ENCODE measurements around the gene LONP2. TPM values are rescaled to one million over a fixed set of nuclear protein-coding genes. Genes with fewer than 3 reads are reported as not detected.

The LONP2 gene
- total and polyA plus RNA-seq, 10 of the 15 experiments (the other 5 are each of a cell fraction or from before 2014, with no cell fraction given) = 8.3 to 48.0 (median 34.8) TPM

DNA sequence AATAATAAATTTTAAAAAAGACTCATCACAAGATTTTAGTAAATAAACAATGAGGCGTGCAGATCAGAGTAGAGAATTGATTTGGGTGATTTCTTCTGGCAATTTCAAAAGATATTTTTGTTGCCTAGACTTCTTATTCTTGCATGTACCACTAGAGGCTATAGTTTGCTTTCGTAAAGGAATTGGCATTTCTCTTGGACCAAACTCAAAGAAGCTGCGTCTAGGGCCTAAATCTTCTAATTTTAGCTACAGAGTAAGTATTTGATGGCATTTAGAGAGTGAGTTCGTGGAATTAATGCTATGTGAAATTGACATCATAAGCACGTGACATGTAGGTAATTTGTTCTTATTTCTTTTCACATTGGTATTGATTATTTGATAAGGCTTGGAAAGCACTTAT is 27.6 kb downstream of the LONP2 start:
- CTCF ChIA-PET = interaction anchor here (1.0 to 1.2 kb wide), 2 partner anchors 38 to 352 kb away, joined by 3 to 5 read pairs; no protein-coding TSS in a partner anchor
- POLR2A ChIA-PET = no interaction called here
- Histone ChIP-seq H3K4me2 (ENCODE audit: control insufficient read depth, insufficient read depth) (no peak overlapping the region), H4K20me1 (ENCODE audit: control insufficient read depth, insufficient read depth) (no peaks in the 10 kb centered on the region), H3K36me3 (ENCODE audit: control insufficient read depth in 2 of 2, insufficient read depth in 2 of 2, low read length in 1 of 2) (peaks cover 4 to 12% of the 10 kb centered on the region in 2 experiments), H3K4me1 (ENCODE audit: control insufficient read depth, insufficient read depth, low read length) (no peaks in the 10 kb centered on the region), H2AFZ (ENCODE audit: control insufficient read depth, low read depth, low read length) (no peak overlapping the region), H3K27me3 (replicated peaks in 1 of 2; ENCODE audit: control insufficient read depth in 2 of 2, insufficient read depth in 2 of 2, low read length in 1 of 2) (no peaks in the 10 kb centered on the region), H3K79me2 (ENCODE audit: control insufficient read depth, insufficient read depth, low read length) (no peaks in the 10 kb centered on the region), H3K9me3 (replicated peaks; ENCODE audit: control insufficient read depth, insufficient read depth, low read length) (no peaks in the 10 kb centered on the region), H3K4me3 (no peak overlapping the region), H3K27ac (ENCODE audit: control insufficient read depth, insufficient read depth) (no peak overlapping the region), H3K9ac (ENCODE audit: control insufficient read depth, insufficient read depth, low read length) (no peak overlapping the region)
- SMC1A ChIA-PET (ENCODE audit: uncharacterized antibody, unreplicated experiment) = interaction anchor here (0.9 kb wide), 1 partner anchor 359 kb away, joined by 3 read pairs; no protein-coding TSS in a partner anchor
- FAIRE-seq (no peak), ATAC-seq (no peak), DNase-seq (ENCODE audit: low read depth, low spot score) (no peak)
- RAD21 ChIA-PET (ENCODE audit: unreplicated experiment) = interaction anchor here (1.2 kb wide), 1 partner anchor 352 kb away, joined by 3 read pairs; no protein-coding TSS in a partner anchor
- no TSS peak for BruUV-seq (replicated peaks)
- intact Hi-C loops (cut with micrococcal nuclease; ENCODE audit: unreplicated experiment) = no loop called here
- WGBS (ENCODE audit: insufficient coverage, insufficient replicate concordance, low lambda C conversion rate, missing lambda C conversion rate) = 97% methylated on average over 5 of the region's 5 CpGs
- in situ Hi-C loops (cut with MboI) = no loop called here
- no peak for TF ChIP-seq CEBPB (IDR thresholded peaks at IDR 0.05; ENCODE audit: borderline replicate concordance in 1 of 2, low read depth in 2 of 2, low read length in 2 of 2)
- no peak for TF ChIP-seq ZNF207 (IDR thresholded peaks at IDR 0.05; ENCODE audit: borderline replicate concordance)
- no peak for TF ChIP-seq YBX1 (IDR thresholded peaks at IDR 0.05)
- no peak for TF ChIP-seq RCOR1 (conservative IDR thresholded peaks at IDR 0.05; ENCODE audit: low read depth, low read length)
- TF ChIP-seq SRF (IDR thresholded peaks at IDR 0.05; ENCODE audit: low read depth in 2 of 2, low read length in 2 of 2) = no peak
- no peak for TF ChIP-seq MAX (IDR thresholded peaks at IDR 0.05; ENCODE audit: low read depth, low read length)
- no peak for TF ChIP-seq LARP7 (IDR thresholded peaks at IDR 0.05)

GRCh38 chr16:48272837-48273421 is 28.8 kb downstream of the LONP2 start:
- FAIRE-seq (no peak), DNase-seq (ENCODE audit: low read depth, low spot score) (no peak), ATAC-seq (no peak)
- Histone ChIP-seq H3K27ac (ENCODE audit: control insufficient read depth, insufficient read depth) (no peak overlapping the region), H3K4me1 (ENCODE audit: control insufficient read depth, insufficient read depth, low read length) (no peaks in the 10 kb centered on the region), H3K4me2 (ENCODE audit: control insufficient read depth, insufficient read depth) (no peak overlapping the region), H4K20me1 (ENCODE audit: control insufficient read depth, insufficient read depth) (no peaks in the 10 kb centered on the region), H3K79me2 (ENCODE audit: control insufficient read depth, insufficient read depth, low read length) (no peaks in the 10 kb centered on the region), H3K27me3 (replicated peaks in 1 of 2; ENCODE audit: control insufficient read depth in 2 of 2, insufficient read depth in 2 of 2, low read length in 1 of 2) (no peaks in the 10 kb centered on the region), H2AFZ (ENCODE audit: control insufficient read depth, low read depth, low read length) (no peak overlapping the region), H3K9ac (ENCODE audit: control insufficient read depth, insufficient read depth, low read length) (no peak overlapping the region), H3K9me3 (replicated peaks; ENCODE audit: control insufficient read depth, insufficient read depth, low read length) (no peaks in the 10 kb centered on the region), H3K4me3 (no peak overlapping the region), H3K36me3 (ENCODE audit: control insufficient read depth in 2 of 2, insufficient read depth in 2 of 2, low read length in 1 of 2) (peaks cover 4 to 17% of the 10 kb centered on the region in 2 experiments)
- SMC1A ChIA-PET (ENCODE audit: uncharacterized antibody, unreplicated experiment) = no interaction called here
- intact Hi-C loops (cut with micrococcal nuclease; ENCODE audit: unreplicated experiment) = no loop called here
- WGBS (ENCODE audit: insufficient coverage, insufficient replicate concordance, low lambda C conversion rate, missing lambda C conversion rate) = 92% methylated on average over 8 of the region's 8 CpGs
- CTCF ChIA-PET = interaction anchor here (1.1 kb wide), 1 partner anchor 358 kb away, joined by 5 read pairs; no protein-coding TSS in a partner anchor
- RAD21 ChIA-PET (ENCODE audit: unreplicated experiment) = interaction anchor here (1.5 kb wide), 1 partner anchor 351 kb away, joined by 4 read pairs; no protein-coding TSS in a partner anchor
- in situ Hi-C loops (cut with MboI) = no loop called here
- POLR2A ChIA-PET = no interaction called here
- no TSS peak for BruUV-seq (replicated peaks)
- TF ChIP-seq SIN3A (IDR thresholded peaks at IDR 0.05; ENCODE audit: low read depth, low read length) = no peak
- TF ChIP-seq, protein P1, sequence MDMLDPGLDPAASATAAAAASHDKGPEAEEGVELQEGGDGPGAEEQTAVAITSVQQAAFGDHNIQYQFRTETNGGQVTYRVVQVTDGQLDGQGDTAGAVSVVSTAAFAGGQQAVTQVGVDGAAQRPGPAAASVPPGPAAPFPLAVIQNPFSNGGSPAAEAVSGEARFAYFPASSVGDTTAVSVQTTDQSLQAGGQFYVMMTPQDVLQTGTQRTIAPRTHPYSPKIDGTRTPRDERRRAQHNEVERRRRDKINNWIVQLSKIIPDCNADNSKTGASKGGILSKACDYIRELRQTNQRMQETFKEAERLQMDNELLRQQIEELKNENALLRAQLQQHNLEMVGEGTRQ (IDR thresholded peaks at IDR 0.05; ENCODE audit: borderline replicate concordance, low read depth, low read length) = no peak
- no peak for TF ChIP-seq ZBTB33 (IDR thresholded peaks at IDR 0.05)
- TF ChIP-seq USF1 (IDR thresholded peaks at IDR 0.05; ENCODE audit: borderline replicate concordance, extremely low read length, insufficient read depth, low read depth, low read length) = no peak
- TF ChIP-seq ASH2L (IDR thresholded peaks at IDR 0.05; ENCODE audit: borderline replicate concordance, low read depth) = no peak
- no peak for TF ChIP-seq HDGF (IDR thresholded peaks at IDR 0.05)
- TF ChIP-seq JUND (IDR thresholded peaks at IDR 0.05; ENCODE audit: low read depth, low read length) = no peak
